ENCODE data around the gene PPP1R15A.

- TF ChIP-seq CTCF (IDR thresholded peaks at IDR 0.05; ENCODE audit: borderline replicate concordance, extremely low read depth, low read length, poor library complexity, severe bottlenecking) (no peak), EZH2 (IDR thresholded peaks at IDR 0.05; ENCODE audit: borderline replicate concordance, low read depth, low read length, severe bottlenecking) (no peak)
Measured at GRCh38 chr19:48836089-48837017, 35.9 kb upstream of the PPP1R15A start, which contains the start of gene HSD17B14.

All from DND-41 (cell line).